HEK293T (cell line): ENCODE data around the gene PDS5B.

Experiments
- CTCF ChIA-PET: fragments of 350-600 bp; formaldehyde crosslinking; extraction: SDS; loops from one replicate; lab custom pipeline; 2021; ENCODE audit warnings: antibody characterized with exemption, inconsistent platforms; lab: Yijun Ruan, JAX
- POLR2A ChIA-PET: fragments of 350-600 bp; formaldehyde crosslinking; extraction: SDS; loops from one replicate; lab custom pipeline; 2020; ENCODE audit warnings: antibody characterized with exemption, inconsistent platforms; lab: Yijun Ruan, JAX
- DNase-seq: peaks from one replicate; pipeline ENCODE4 v3.0.0; 2012; ENCODE audit warnings: mixed read lengths; ENCODE audit errors: extremely low spot score
- ARNT ChIP-seq: fragments of 450-650 bp; IDR thresholded peaks from 2 replicates; pipeline ENCODE4 v1.6.1; 2017; ENCODE audit warnings: mild to moderate bottlenecking
- BHLHE40 ChIP-seq: fragments of 450-650 bp; IDR thresholded peaks from 2 replicates; pipeline ENCODE4 v1.6.1; 2016; ENCODE audit warnings: mild to moderate bottlenecking, moderate library complexity, borderline replicate concordance
- CTBP1 ChIP-seq: fragments of 450-650 bp; IDR thresholded peaks from 2 replicates; pipeline ENCODE4 v1.6.1; 2016; ENCODE audit warnings: borderline replicate concordance
- ELF4 ChIP-seq: fragments of 450-650 bp; IDR thresholded peaks from 2 replicates; pipeline ENCODE4 v1.6.1; 2017; ENCODE audit warnings: antibody characterized with exemption
- FOXA1 ChIP-seq: fragments of 450-650 bp; IDR thresholded peaks from 2 replicates; pipeline ENCODE4 v1.6.1; 2016; ENCODE audit warnings: mild to moderate bottlenecking
- FOXK2 ChIP-seq: fragments of 450-650 bp; IDR thresholded peaks from 2 replicates; pipeline ENCODE4 v1.6.1; 2016; ENCODE audit warnings: mild to moderate bottlenecking
- FOXM1 ChIP-seq: fragments of 450-650 bp; IDR thresholded peaks from 2 replicates; pipeline ENCODE4 v1.6.1; 2017; ENCODE audit warnings: mild to moderate bottlenecking, borderline replicate concordance
- HDGF ChIP-seq: fragments of 450-650 bp; IDR thresholded peaks from 2 replicates; pipeline ENCODE4 v1.6.1; 2017; ENCODE audit warnings: antibody characterized with exemption, borderline replicate concordance
- L3MBTL2 ChIP-seq: fragments of 450-650 bp; conservative IDR thresholded peaks from 2 replicates; pipeline ENCODE4 v1.6.1; 2016; ENCODE audit warnings: mild to moderate bottlenecking
- LEF1 ChIP-seq: fragments of 450-650 bp; IDR thresholded peaks from 2 replicates; pipeline ENCODE4 v1.6.1; 2017; ENCODE audit warnings: mild to moderate bottlenecking, borderline replicate concordance
- NFRKB ChIP-seq: fragments of 450-650 bp; IDR thresholded peaks from 2 replicates; pipeline ENCODE4 v1.6.1; 2016; ENCODE audit warnings: mild to moderate bottlenecking, moderate library complexity
- PKNOX1 ChIP-seq: fragments of 450-650 bp; IDR thresholded peaks from 2 replicates; pipeline ENCODE4 v1.6.1; 2016
- SP1 ChIP-seq: fragments of 450-650 bp; IDR thresholded peaks from 2 replicates; pipeline ENCODE4 v1.6.1; 2017
- SUZ12 ChIP-seq: fragments of 450-650 bp; IDR thresholded peaks from 2 replicates; pipeline ENCODE4 v1.6.1; 2016; ENCODE audit warnings: mild to moderate bottlenecking
- TARDBP ChIP-seq: fragments of 450-650 bp; IDR thresholded peaks from 2 replicates; pipeline ENCODE4 v1.6.1; 2016
- ZNF384 ChIP-seq: fragments of 450-650 bp; IDR thresholded peaks from 2 replicates; pipeline ENCODE4 v1.6.1; 2016

Gene PDS5B

DNA sequence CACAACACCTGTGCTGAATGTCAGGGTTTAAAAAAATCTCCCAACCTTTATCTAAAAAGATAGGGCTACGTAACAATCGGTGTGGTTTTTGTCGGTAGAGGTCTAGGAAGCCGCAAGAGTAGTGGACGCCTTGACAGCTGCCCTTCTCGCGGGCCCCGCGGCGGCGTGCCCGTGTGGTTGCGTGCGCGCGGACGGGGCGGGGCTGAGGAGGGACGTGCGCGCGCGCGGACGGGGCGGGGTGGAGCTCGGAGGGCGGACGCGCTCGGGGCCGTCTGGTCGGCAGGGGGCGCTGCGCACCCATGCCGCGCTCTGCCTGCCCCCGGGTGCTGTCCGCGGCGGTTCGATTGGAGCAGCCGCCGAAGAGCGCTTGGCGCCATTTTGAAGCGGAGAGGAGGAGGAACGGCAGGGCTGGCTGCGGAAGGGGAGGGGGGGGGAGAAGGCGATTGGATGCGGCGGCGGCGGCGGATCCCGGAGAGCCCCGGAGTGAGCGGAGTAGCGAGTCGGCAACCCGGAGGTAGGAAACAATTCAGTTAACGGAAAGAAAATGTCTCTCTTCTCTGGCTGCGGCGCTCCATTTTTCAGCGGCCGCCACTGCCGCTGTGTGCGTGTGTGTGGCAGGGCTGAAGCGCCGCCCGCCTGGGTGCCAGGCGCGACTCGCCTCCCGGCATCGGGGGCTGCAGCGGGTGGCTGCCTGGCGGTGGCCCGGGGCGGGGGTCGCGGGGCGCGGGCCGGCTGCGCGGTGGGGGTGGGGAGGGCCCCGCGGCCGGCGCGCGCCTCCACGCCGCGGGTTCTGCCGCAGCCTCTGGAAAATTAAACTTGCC, at the start of gene PDS5B:
TSS of gene PDS5B (plus strand) at position 373 of the 821 bp plus-strand sequence. CDS start 62,321 bp downstream, outside the sequence.
- no peak for TF ChIP-seq HDGF
- peak; percentile 13; the same call in 1 of the 2 replicates for TF ChIP-seq PKNOX1

DNA sequence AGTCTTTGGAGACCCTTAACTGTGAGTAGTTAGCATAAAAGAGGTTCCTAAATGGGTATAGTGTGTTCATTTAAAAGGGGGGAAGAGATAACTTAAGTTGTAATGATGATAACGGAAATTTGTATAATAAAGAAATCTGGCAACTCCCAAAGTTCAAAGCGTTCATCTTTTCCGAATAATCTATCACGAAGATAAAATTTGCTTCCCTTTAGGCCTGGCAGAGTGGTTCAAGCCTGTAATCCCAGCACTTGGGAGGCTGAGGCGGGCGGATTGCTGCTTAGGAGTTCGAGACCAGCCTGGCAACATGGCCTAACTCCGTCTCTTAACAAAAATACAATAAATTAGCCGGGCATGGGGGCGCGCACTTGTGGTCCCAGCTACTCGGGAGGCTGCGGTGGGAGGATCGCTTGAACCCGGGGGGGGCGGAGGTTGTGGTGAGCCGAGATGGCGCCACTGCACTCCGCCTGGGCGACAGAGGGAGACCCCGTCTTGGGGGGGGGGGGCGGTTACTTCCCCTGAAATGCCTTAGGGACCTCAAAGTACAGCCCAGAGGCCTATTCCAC, 48.6 kb upstream of the PDS5B start:
- no peak for DNase-seq
- CTCF ChIA-PET = interaction anchor here (0.6 kb wide), 1 partner anchor 385 kb away, joined by 3 read pairs; no protein-coding TSS in a partner anchor

More for the DNA sequence above, at the start of gene PDS5B:
- DNase-seq = peak; percentile 92
- CTCF ChIA-PET = interaction anchor here (0.5 to 2.0 kb wide), 6 partner anchors 47 to 65 kb away, joined by 3 to 8 read pairs (median 5); no protein-coding TSS in a partner anchor
- POLR2A ChIA-PET = interaction anchor here (0.7 to 1.6 kb wide), 7 partner anchors 15 to 957 kb away, joined by 3 to 9 read pairs (median 3); partner anchors contain the start of gene N4BP2L2

DNA sequence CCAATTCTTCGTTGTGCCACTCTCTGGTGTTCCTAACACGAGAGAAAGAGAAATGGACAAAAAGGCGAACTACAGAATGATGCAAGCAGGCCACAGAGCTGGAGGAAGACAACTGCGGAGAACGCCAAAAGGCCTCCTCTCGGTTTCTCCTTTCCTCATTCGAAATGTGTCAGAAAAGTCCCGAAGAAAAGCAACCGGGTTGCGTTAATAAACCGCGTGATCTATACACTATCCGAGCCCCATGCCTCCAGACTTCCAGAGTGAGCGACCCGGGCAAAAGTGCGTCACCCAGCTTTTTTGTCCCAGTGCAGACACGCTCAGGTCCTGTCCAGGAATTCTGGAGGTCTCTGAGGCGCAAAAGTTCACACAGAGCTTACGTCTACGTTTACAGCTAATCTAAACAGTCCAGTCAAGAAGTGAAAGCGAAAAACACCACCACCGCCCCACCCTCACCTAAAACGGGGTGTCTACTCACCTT, 48.1 kb upstream of the PDS5B start:
- DNase-seq = peak; percentile 27
- CTCF ChIA-PET = interaction anchor here (0.6 kb wide), 1 partner anchor 385 kb away, joined by 3 read pairs; no protein-coding TSS in a partner anchor
- no peak for TF ChIP-seq ELF4
- no peak for TF ChIP-seq FOXM1
- no peak for TF ChIP-seq CTBP1
- TF ChIP-seq SP1 = no peak
- no peak for TF ChIP-seq FOXA1
- no peak for TF ChIP-seq FOXK2
- no peak for TF ChIP-seq PKNOX1
- TF ChIP-seq L3MBTL2 = no peak
- POLR2A ChIA-PET = interaction anchor here (0.8 to 1.6 kb wide), 6 partner anchors 10 to 247 kb away, joined by 3 to 7 read pairs (median 4); partner anchors contain the start of genes BRCA2, PDS5B and ZAR1L

More for the DNA sequence above, 48.6 kb upstream of the PDS5B start:
- POLR2A ChIA-PET = interaction anchor here (0.8 to 1.6 kb wide), 5 partner anchors 12 to 246 kb away, joined by 3 to 7 read pairs (median 4); partner anchors contain the start of genes BRCA2, PDS5B and ZAR1L
- no peak for TF ChIP-seq ZNF384
- no peak for TF ChIP-seq CTBP1
- TF ChIP-seq SP1 = no peak
- TF ChIP-seq LEF1 = no peak

DNA sequence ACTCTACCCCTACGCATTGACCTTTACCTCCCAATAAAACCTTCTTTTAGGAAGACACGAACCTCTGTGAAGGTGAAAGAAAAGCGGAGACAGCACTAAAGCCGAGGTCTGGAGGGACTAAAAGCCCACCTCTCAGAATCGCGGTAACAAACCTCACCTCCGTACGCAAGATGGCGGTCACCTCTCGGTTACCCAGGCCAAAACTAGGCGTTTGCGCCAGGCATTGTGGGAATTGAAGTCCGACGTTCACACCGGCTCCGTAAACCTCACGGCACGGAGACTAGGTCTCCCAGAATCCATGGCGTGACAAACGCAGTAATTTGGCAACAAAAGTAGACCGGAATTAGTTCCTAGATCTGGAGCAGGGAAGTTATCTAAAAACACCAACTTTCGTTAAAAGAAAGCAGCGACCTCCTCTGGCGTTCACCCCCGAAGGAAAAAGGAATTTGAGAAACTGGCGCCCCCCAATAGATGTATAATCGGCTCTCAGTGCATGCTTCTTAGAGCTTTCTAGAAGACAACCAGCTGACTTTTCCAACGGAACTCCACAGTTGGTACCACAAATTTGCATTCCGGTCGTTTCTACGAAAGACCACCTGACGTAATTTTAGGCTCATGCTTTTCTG, 47.5 kb upstream of the PDS5B start, which contains the start of gene N4BP2L2:
TSS of gene N4BP2L2 (minus strand) at position 175 of the 626 bp plus-strand sequence. CDS start 1,768 bp downstream, outside the sequence.
- POLR2A ChIA-PET = interaction anchor here (0.8 to 1.6 kb wide), 7 partner anchors 11 to 247 kb away, joined by 3 to 7 read pairs (median 4); partner anchors contain the start of genes BRCA2, PDS5B and ZAR1L
- CTCF ChIA-PET = interaction anchor here (0.6 kb wide), 1 partner anchor 384 kb away, joined by 3 read pairs; no protein-coding TSS in a partner anchor

DNA sequence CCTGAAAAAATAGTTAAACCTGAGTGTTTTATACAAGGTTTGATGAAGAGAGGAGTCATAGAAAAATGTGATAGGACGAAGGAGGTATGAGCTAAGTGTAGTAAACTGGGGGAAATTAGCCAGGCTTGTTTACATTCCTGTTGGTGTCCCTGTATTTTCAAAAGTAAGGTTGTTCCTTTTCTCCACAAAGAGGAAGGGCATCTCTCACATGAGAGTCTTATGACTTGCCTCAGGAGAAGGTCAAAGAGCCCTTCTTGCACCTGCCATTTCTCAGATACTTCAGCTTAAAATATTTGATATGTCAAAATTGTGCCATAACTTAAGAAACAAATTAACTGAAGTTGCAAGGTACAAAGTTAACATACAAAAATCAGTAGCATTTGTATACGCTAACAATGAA, 44.0 kb upstream of the PDS5B start:
- no peak for DNase-seq
- POLR2A ChIA-PET = no interaction called here
- CTCF ChIA-PET = no interaction called here
- TF ChIP-seq SUZ12 = no peak
- TF ChIP-seq HDGF = no peak
- TF ChIP-seq FOXK2 = no peak
- TF ChIP-seq L3MBTL2 = no peak
- TF ChIP-seq FOXA1 = no peak
- TF ChIP-seq SP1 = no peak
- TF ChIP-seq CTBP1 = no peak
- TF ChIP-seq BHLHE40 = no peak
- TF ChIP-seq ARNT = no peak
- no peak for TF ChIP-seq FOXM1
- TF ChIP-seq PKNOX1 = no peak
- no peak for TF ChIP-seq TARDBP
- no peak for TF ChIP-seq ELF4
- no peak for TF ChIP-seq ZNF384
- no peak for TF ChIP-seq NFRKB
- no peak for TF ChIP-seq LEF1

More for the DNA sequence above, 47.5 kb upstream of the PDS5B start, which contains the start of gene N4BP2L2:
- TF ChIP-seq ZNF384 (no peak), LEF1 (no peak), L3MBTL2 (peak; percentile 72), FOXK2 (no peak), SUZ12 (0 out of 2 replicates have a peak, but pooled peaks have one; percentile 44)
- DNase-seq = peak; percentile 89

DNA sequence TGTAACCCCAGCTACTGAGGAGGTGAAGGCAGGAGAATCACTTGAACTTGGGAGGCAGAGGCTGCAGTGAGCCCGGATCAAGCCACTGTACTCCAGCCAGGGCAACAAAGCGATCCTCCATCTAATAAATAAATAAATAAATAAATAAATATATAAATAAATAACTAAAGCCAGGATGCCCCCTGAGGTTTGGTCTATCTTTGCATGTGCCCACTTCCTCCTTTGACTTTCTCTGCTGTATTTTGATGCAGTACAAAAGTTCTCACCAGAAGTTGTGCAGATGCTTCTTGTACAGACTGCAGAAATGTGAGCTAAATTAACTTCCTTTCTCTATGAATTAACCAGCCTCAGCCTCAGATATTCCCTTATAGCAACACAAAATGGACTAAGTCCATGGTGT, 41.2 kb upstream of the PDS5B start:
- CTCF ChIA-PET = no interaction called here
- POLR2A ChIA-PET = no interaction called here
- no peak for TF ChIP-seq NFRKB
- no peak for TF ChIP-seq CTBP1
- TF ChIP-seq FOXM1 = no peak
- TF ChIP-seq PKNOX1 = no peak
- no peak for TF ChIP-seq ARNT
- TF ChIP-seq ELF4 = no peak
- no peak for TF ChIP-seq TARDBP
- TF ChIP-seq FOXK2 = no peak
- TF ChIP-seq L3MBTL2 = no peak
- TF ChIP-seq SP1 = no peak
- no peak for TF ChIP-seq FOXA1
- DNase-seq = no peak
